Measurements from ENCODE around the gene CDH18.

CDH18 gene

GRCh38 chr5:19928562-19929421 lies 59.2 kb downstream of the CDH18 start:
- no peak for DNase-seq (ENCODE audit: low read depth)

DNA sequence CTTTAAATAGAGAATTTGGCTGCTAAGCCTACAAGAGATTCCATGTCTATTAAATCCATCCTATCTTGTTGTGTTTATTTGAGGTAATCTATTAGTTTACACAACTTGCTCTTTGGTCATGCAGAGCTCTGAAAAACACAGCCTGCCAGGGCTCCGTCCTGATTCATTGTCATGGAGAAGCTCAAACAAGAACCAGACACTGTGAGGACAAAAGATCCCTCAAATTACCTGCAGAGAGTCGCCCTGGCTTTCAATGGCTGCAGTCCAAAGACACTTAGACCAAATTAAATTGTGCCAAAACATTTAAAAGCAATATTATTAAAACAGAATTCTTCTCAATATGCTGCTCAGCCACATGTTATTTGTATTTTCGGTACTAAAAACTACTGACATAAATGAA lies 60.1 kb downstream of the CDH18 start:
- DNase-seq (ENCODE audit: low read depth): no peak

GRCh38 chr5:19927170-19927569 lies 60.8 kb downstream of the CDH18 start:
- DNase-seq (ENCODE audit: low read depth): no peak

- no peak for DNase-seq (ENCODE audit: low read depth)
These were observed 64.3 kb downstream of the CDH18 start for GRCh38 chr5:19923742-19924141.

GRCh38 chr5:19920761-19921160 lies 67.2 kb downstream of the CDH18 start:
- DNase-seq (ENCODE audit: low read depth): no peak

DNA sequence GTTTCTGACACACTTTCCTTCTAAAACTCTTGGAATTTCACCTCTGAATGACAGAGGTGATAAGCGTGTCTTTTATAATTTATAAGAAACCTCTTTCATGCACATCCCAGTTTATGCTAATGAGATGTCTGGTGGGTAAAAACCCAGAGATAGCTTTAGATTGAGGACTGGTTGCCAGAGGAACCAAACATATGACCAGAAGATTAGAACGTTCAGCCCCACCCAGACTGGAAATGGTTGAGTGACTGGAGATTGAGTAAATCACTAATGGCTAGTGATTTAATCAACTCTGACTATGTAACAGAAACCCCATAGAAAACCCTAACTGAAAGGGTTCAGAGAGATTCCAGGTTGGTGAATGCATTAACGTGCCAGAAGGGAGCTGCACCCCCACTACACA lies 69.2 kb downstream of the CDH18 start:
- DNase-seq (ENCODE audit: low read depth): no peak

DNA sequence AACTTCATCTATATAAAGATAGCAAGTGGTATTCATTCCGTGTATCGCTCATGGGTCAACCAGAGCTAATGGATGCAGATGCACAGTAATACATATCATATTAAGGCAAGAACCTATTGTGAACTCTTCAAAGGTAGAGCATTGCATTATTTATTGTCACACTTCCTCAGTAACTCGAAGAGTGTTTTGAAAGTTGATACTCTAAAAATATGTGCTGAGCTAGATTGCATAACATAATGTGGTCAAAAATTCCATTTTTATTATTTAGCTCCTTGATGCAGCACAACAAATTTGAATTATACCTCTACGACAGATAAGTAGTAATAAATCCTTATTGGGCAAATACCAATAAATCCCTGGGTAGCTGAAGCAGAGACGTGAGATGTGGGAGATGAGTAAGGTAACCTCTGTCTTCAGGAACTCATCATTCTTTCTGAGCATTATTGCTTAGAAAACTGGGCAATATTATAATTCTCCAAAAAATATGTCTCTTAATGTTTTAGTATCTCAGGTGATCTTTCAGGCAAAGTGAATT lies 70.3 kb downstream of the CDH18 start:
- no peak for DNase-seq (ENCODE audit: low read depth)

- DNase-seq (ENCODE audit: low read depth): no peak
These were observed 77.9 kb downstream of the CDH18 start for GRCh38 chr5:19910136-19910535.

DNA sequence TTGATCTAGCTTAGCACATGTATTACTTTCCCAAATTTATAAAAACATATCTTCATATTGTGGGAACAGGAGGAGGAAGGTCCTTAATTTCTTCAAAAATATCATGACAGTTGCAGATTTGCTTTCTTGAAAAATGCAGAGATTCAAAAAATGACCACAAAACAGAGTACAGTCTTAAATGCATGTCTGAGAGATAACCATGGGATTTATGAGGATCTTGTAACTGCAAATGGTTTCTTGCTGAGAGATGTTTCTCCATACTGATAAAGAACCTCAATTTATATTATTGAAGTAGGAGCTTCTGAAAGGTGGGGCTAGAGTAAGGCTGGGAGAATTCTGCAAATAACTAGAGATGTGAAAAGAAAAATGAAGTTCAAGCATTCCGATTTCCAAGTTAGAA lies 83.2 kb downstream of the CDH18 start:
- DNase-seq (ENCODE audit: low read depth): no peak

GRCh38 chr5:19903611-19904010 lies 84.4 kb downstream of the CDH18 start:
- no peak for DNase-seq (ENCODE audit: low read depth)

DNA sequence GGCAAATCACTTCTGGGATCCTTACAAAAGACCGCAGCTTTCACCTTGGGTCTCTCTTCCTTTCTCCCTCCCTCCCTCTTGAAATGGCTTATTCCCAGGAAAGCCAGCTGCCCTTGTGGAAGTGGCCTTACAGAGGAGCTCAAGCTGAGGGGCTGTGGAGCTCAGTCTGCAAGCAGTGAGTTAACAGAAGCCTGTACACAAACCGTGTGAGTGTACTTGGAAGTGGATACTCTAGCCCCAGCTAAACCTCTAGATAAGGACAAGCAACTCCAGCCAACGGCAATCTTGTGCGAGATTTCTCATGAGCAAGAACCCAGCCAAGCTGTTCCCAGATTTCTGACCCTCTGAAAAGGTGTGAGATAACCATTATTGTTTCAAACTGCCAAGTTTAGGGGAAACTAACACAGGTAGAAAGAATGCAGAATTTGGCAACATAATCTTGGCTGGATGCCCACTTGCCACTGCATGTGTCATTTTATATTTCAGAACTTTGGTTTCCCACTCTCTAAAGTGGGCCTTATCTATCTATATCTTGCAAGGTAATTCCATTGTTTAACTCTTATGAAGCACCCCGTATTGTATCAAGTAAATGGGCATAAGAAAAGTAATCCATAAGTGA lies 85.6 kb downstream of the CDH18 start:
- DNase-seq (ENCODE audit: low read depth): no peak

- DNase-seq (ENCODE audit: low read depth): no peak
These were observed 87.7 kb downstream of the CDH18 start for GRCh38 chr5:19900269-19900668.

GRCh38 chr5:19891658-19892057 lies 96.3 kb downstream of the CDH18 start:
- no peak for DNase-seq (ENCODE audit: low read depth)

- DNase-seq (ENCODE audit: low read depth): no peak
These were observed 101.7 kb downstream of the CDH18 start for GRCh38 chr5:19886123-19886917.

- DNase-seq (ENCODE audit: low read depth): no peak
These were observed 102.8 kb downstream of the CDH18 start for GRCh38 chr5:19885040-19885824.

DNA sequence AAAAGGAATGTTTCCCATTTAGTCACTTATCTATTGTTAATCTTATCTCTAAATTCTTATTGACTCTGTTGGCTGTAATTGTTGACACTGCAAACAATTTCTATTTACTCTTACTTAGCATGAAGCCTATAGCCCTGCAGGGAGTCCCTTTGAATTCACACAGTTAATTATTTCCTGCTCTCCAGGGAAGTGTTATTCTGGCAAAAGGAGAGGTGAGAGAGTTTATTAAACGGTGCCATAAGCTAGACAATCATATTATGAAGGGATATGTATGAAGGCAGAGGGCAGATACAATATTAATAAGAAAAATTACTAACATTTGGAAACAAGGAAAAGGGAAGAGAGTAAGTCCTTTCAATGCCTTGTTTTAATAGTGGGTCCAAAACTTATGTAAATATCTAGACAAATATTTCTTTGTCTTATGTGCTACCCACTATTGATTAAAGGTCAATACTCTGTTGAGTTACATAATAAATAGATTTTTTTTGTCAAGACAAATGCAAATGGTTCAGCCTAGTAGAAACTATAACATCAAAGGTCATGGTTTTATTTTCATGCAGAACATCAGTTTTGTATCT lies 107.1 kb downstream of the CDH18 start:
- DNase-seq (ENCODE audit: low read depth): no peak

GRCh38 chr5:19880458-19880857 lies 107.5 kb downstream of the CDH18 start:
- DNase-seq (ENCODE audit: low read depth): no peak

- no peak for DNase-seq (ENCODE audit: low read depth)
These were observed 113.2 kb downstream of the CDH18 start for GRCh38 chr5:19874811-19875210.

- DNase-seq (ENCODE audit: low read depth): no peak
These were observed 121.9 kb downstream of the CDH18 start for GRCh38 chr5:19866090-19866450.

DNA sequence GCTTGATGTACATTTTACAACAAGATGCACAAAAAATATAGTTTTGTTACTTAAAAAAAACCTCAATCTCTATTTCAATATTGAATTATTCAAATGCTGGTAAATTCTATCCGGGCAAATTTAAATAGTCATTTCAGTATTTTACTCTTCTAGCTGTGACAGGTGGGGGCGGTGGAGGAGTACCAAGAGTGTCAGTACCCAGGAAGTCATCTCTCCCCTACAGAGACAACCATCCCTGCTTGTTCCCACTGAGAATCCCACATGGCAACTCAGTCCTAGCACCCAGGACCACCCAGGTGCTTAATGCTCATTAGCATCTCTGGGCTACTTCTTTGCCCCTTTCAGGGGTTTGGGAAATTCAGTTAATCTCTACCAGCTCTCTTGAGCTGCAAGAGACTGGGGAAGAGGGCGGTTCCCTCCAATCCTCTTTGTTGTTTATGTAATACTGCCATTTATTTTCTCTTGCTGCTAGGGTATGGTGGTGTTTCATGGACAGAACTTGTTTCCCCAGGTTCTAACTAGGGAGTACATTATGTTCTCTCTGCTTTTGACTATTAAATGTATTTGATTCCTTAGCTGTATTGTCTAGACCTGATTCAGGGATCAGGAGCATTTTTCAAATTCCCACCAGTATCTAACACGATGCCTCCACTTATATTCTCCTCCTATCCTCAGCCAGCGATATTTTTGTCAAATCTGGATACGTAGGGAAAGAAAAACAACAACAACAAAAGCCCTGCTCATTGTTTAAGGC lies 122.5 kb downstream of the CDH18 start:
- DNase-seq (ENCODE audit: low read depth): no peak

GRCh38 chr5:19862711-19863110 lies 125.3 kb downstream of the CDH18 start:
- no peak for DNase-seq (ENCODE audit: low read depth)

Data from T-helper 22 cell (primary cell).